ENCODE data around the gene MORC4. TPM values are rescaled to one million over a fixed set of nuclear protein-coding genes. Genes with fewer than 3 reads are reported as not detected.

MORC4 gene
- total and polyA plus RNA-seq, 2 experiments from 2014 or later, result 27.7 to 35.7 TPM

DNA sequence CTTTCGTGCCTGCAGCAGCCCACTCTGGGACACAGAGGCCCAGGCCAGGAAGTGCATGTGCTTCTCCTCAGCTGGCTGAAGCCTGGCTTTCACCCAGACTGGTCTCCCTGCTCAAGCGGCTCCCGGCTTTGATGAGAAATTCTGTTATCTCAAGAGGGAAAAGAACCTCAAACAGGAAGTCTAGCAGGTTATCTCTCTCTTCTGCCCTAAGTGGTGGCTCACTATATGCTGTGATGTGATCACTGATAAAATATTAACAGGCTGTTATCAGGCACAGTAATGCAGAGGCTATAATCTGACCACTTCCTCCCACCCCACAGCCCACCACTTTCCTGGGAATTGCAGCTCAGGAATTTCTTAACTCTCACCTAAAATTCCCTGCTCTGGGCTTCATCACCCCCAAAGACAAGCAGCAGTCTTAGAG lies 66.5 kb downstream of the MORC4 start:
- 35% methylated on average over 3 of the region's 3 CpGs for whole genome bisulfite sequencing (ENCODE audit: low lambda C conversion rate, missing lambda C conversion rate)

GRCh38 chrX:106932960-106933537 lies 67.0 kb downstream of the MORC4 start:
- Histone ChIP-seq H3K4me3 (no peak overlapping the region), H3K4me2 (peak overlapping the region; percentile 48), H4K20me1 (ENCODE audit: insufficient read depth, poor library complexity, severe bottlenecking) (no peaks in the 10 kb centered on the region), H3K27me3 (no peaks in the 10 kb centered on the region), H3K27ac (peak overlapping the region; percentile 83), H3K9me3 (ENCODE audit: low read depth) (no peaks in the 10 kb centered on the region), H2AFZ (no peak overlapping the region), H3K4me1 (ENCODE audit: insufficient read depth) (peaks cover 5% of the 10 kb centered on the region), H3K79me2 (no peaks in the 10 kb centered on the region), H3K36me3 (replicated peaks; ENCODE audit: insufficient read depth, low read depth) (no peaks in the 10 kb centered on the region), H3K9me2 (replicated peaks; ENCODE audit: insufficient read depth) (no peaks in the 10 kb centered on the region)
- no peak for TF ChIP-seq EZH2phosphoT487 (IDR thresholded peaks at IDR 0.05; ENCODE audit: low read depth, severe bottlenecking, unreplicated experiment)
- TF ChIP-seq EZH2 (IDR thresholded peaks at IDR 0.05; ENCODE audit: borderline replicate concordance), result no peak
- no peak for TF ChIP-seq CTCF (IDR thresholded peaks at IDR 0.05; ENCODE audit: poor library complexity)
- peak; percentile 37 for DNase-seq (ENCODE audit: low spot score)
- WGBS (ENCODE audit: low lambda C conversion rate, missing lambda C conversion rate), result 52% methylated on average over 6 of the region's 6 CpGs

More for the DNA sequence above, 66.5 kb downstream of the MORC4 start:
- Histone ChIP-seq H3K4me2 (no peak overlapping the region), H3K27me3 (no peaks in the 10 kb centered on the region), H2AFZ (no peak overlapping the region), H4K20me1 (ENCODE audit: insufficient read depth, poor library complexity, severe bottlenecking) (no peaks in the 10 kb centered on the region), H3K27ac (peak overlapping the region; percentile 83), H3K4me3 (no peak overlapping the region), H3K36me3 (replicated peaks; ENCODE audit: insufficient read depth, low read depth) (no peaks in the 10 kb centered on the region), H3K9me2 (replicated peaks; ENCODE audit: insufficient read depth) (no peaks in the 10 kb centered on the region), H3K79me2 (no peaks in the 10 kb centered on the region), H3K4me1 (ENCODE audit: insufficient read depth) (peaks cover 5% of the 10 kb centered on the region), H3K9me3 (ENCODE audit: low read depth) (no peaks in the 10 kb centered on the region)
- TF ChIP-seq CTCF (IDR thresholded peaks at IDR 0.05; ENCODE audit: poor library complexity), result no peak
- TF ChIP-seq EZH2 (IDR thresholded peaks at IDR 0.05; ENCODE audit: borderline replicate concordance), result no peak
- no peak for TF ChIP-seq EZH2phosphoT487 (IDR thresholded peaks at IDR 0.05; ENCODE audit: low read depth, severe bottlenecking, unreplicated experiment)
- peak; percentile 59 for DNase-seq (ENCODE audit: low spot score)

DNA sequence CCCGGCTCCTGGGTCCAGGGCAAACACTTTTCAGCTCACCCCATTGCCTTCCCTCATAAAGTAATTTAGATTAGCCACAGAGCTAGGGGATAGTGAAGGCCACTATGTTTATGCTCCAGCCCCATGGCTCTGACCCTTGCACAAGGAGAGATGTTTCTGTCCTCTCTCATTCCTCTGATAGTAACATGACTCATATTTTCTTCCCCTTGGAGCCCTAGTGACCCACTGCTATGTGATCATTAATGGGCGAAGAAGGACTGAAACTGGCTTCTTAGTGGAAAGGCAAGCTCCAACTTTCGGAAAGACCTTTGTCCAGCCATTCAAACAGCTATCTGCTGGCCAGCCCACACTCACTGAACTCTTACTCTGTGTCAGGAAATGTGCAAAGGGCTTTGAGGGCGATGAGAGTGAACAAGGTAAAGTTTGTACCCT lies 67.5 kb downstream of the MORC4 start:
- Histone ChIP-seq H3K27ac (peak overlapping the region; percentile 83), H3K9me3 (ENCODE audit: low read depth) (no peaks in the 10 kb centered on the region), H3K36me3 (replicated peaks; ENCODE audit: insufficient read depth, low read depth) (no peaks in the 10 kb centered on the region), H3K9me2 (replicated peaks; ENCODE audit: insufficient read depth) (no peaks in the 10 kb centered on the region), H3K79me2 (no peaks in the 10 kb centered on the region), H3K4me2 (peak overlapping the region; percentile 48), H3K27me3 (no peaks in the 10 kb centered on the region), H3K4me3 (no peak overlapping the region), H2AFZ (no peak overlapping the region), H3K4me1 (ENCODE audit: insufficient read depth) (peaks cover 5% of the 10 kb centered on the region), H4K20me1 (ENCODE audit: insufficient read depth, poor library complexity, severe bottlenecking) (no peaks in the 10 kb centered on the region)
- peak; percentile 59 for DNase-seq (ENCODE audit: low spot score)
- WGBS (ENCODE audit: low lambda C conversion rate, missing lambda C conversion rate), result 40% methylated on average over 4 of the region's 4 CpGs
- TF ChIP-seq EZH2 (IDR thresholded peaks at IDR 0.05; ENCODE audit: borderline replicate concordance) (no peak), CTCF (IDR thresholded peaks at IDR 0.05; ENCODE audit: poor library complexity) (no peak)
